GM12878 (cell line): ENCODE data around the gene PSMD13. TPM values are rescaled to one million over a fixed set of nuclear protein-coding genes. Genes with fewer than 3 reads are reported as not detected.

ENCODE experiments used
- ATAC-seq: fragments of 200-7000 bp; cut with Tn5 transposase; 3 replicates; pipeline ENCODE4 v1.9.1; 2020; ENCODE audit warnings: mild to moderate bottlenecking, moderate library complexity
- BruUV-seq: library from RNA; stranded (reverse); fragments of 400-500 nt; replicated peaks from 2 replicates; lab custom pipeline; 2021; lab: Mats Ljungman, UMichigan
- CTCF ChIA-PET: fragments of 300-600 bp; sonication (Branson Sonifier 250); formaldehyde crosslinking; extraction: SDS; loops from one replicate; lab custom pipeline; 2021; ENCODE audit warnings: inconsistent platforms; lab: Yijun Ruan, JAX
- POLR2A ChIA-PET: fragments of 350-600 bp; formaldehyde crosslinking; extraction: SDS; loops from one replicate; lab custom pipeline; 2021; ENCODE audit warnings: inconsistent platforms; lab: Charles Lee
- RAD21 ChIA-PET: fragments of 300-600 bp; sonication (Branson Sonifier 250); formaldehyde crosslinking; loops from one replicate; lab custom pipeline; 2023; ENCODE audit warnings: antibody characterized with exemption; ENCODE audit not compliant: unreplicated experiment; lab: Charles Lee
- SMC1A ChIA-PET: fragments of 300-600 bp; sonication (Branson Sonifier 250); formaldehyde crosslinking; loops from one replicate; lab custom pipeline; 2023; ENCODE audit not compliant: unreplicated experiment, uncharacterized antibody; lab: Charles Lee
- DNase-seq: peaks from one replicate; pipeline ENCODE4 v3.0.0-alpha.2; 2011; ENCODE audit warnings: low read depth, low spot score
- FAIRE-seq: peaks from 3 replicates; lab custom pipeline; 2011; peaks lifted over from hg19 to GRCh38; lab: Jason Lieb, UNC
- H2AFZ ChIP-seq: 2 replicates; pipeline ENCODE4 v1.6.0; 2011; ENCODE audit warnings: low read depth, low read length, control low read depth; ENCODE audit not compliant: control insufficient read depth
- H3K27ac ChIP-seq: 2 replicates; pipeline ENCODE4 v1.5.1; 2011; ENCODE audit warnings: control low read depth; ENCODE audit not compliant: control insufficient read depth, insufficient read depth
- H3K27me3 ChIP-seq, 2 experiments: replicated peaks in 1 of 2; 2 replicates each; pipeline versions ENCODE4 v1.6.0 to v1.6.1; 2011; ENCODE audit warnings: low read length in 1 of 2; ENCODE audit not compliant: control insufficient read depth in 2 of 2, insufficient read depth in 2 of 2
- H3K36me3 ChIP-seq, 2 experiments: 2 replicates each; pipeline ENCODE4 v1.5.1; 2011; ENCODE audit warnings: low read length in 1 of 2; ENCODE audit not compliant: control insufficient read depth in 2 of 2, insufficient read depth in 2 of 2
- H3K4me1 ChIP-seq: 2 replicates; pipeline ENCODE4 v1.6.1; 2011; ENCODE audit warnings: mild to moderate bottlenecking, low read length, moderate library complexity, mixed read lengths; ENCODE audit not compliant: control insufficient read depth, insufficient read depth
- H3K4me2 ChIP-seq: 2 replicates; pipeline ENCODE4 v1.6.0; 2011; ENCODE audit warnings: control low read depth; ENCODE audit not compliant: control insufficient read depth, insufficient read depth
- H3K4me3 ChIP-seq: fragments of 200-600 bp; sonication (generic); 2 replicates; pipeline ENCODE4 v1.5.1; 2016
- H3K79me2 ChIP-seq: 2 replicates; pipeline ENCODE4 v1.6.0; 2011; ENCODE audit warnings: low read length; ENCODE audit not compliant: control insufficient read depth, insufficient read depth
- H3K9ac ChIP-seq: 2 replicates; pipeline ENCODE4 v1.8.0; 2011; ENCODE audit warnings: low read length, control low read depth, mixed read lengths; ENCODE audit not compliant: control insufficient read depth, insufficient read depth
- H3K9me3 ChIP-seq: replicated peaks from 3 replicates; pipeline ENCODE4 v1.5.1; 2011; ENCODE audit warnings: mild to moderate bottlenecking, low read length; ENCODE audit not compliant: control insufficient read depth, insufficient read depth
- H4K20me1 ChIP-seq: 2 replicates; pipeline ENCODE4 v1.6.0; 2011; ENCODE audit not compliant: control insufficient read depth, insufficient read depth
- ASH2L ChIP-seq: fragments of 300-600, 200-600 bp; sonication (generic); IDR thresholded peaks from 2 replicates; pipeline ENCODE4 v1.6.1; 2017; ENCODE audit warnings: low read depth, mild to moderate bottlenecking, borderline replicate concordance
- ATF7 ChIP-seq: fragments of 450-650 bp; IDR thresholded peaks from 2 replicates; pipeline ENCODE4 v1.6.1; 2016; ENCODE audit warnings: low read depth, mild to moderate bottlenecking
- BCL11A ChIP-seq: IDR thresholded peaks from 2 replicates; pipeline ENCODE4 v1.6.1; 2011; ENCODE audit warnings: low read depth, low read length
- BHLHE40 ChIP-seq, 2 experiments: fragments of 450-650 bp in 1 of 2; IDR thresholded peaks; 2 replicates each; pipeline ENCODE4 v1.6.1; 2011 to 2017; ENCODE audit warnings: low read depth in 2 of 2, borderline replicate concordance in 1 of 2, improper control_type of control experiment in 1 of 2, low read length in 1 of 2, mild to moderate bottlenecking in 1 of 2
- CBFB ChIP-seq: IDR thresholded peaks from 2 replicates; pipeline ENCODE4 v1.6.1; 2016; ENCODE audit warnings: antibody characterized with exemption, low read depth
- CHD2 ChIP-seq: IDR thresholded peaks from 2 replicates; pipeline ENCODE4 v1.6.1; 2011; ENCODE audit warnings: low read depth, low read length, improper control_type of control experiment, borderline replicate concordance
- CREB1 ChIP-seq: IDR thresholded peaks from 2 replicates; pipeline ENCODE4 v1.6.1; 2012; ENCODE audit warnings: low read depth, mild to moderate bottlenecking, inconsistent platforms
- IKZF1 ChIP-seq: fragments of 450-650 bp; conservative IDR thresholded peaks from 2 replicates; pipeline ENCODE4 v1.6.1; 2017; ENCODE audit warnings: antibody characterized with exemption, mild to moderate bottlenecking
- KAT2A ChIP-seq: conservative IDR thresholded peaks from 2 replicates; pipeline ENCODE4 v1.6.1; 2011; ENCODE audit warnings: low read depth, low read length; ENCODE audit not compliant: control insufficient read depth
- MYC ChIP-seq: IDR thresholded peaks from 2 replicates; pipeline ENCODE4 v1.6.1; 2011; ENCODE audit warnings: mild to moderate bottlenecking, low read length, moderate library complexity, inconsistent platforms; ENCODE audit not compliant: insufficient read depth, insufficient replicate concordance, insufficient read length, severe bottlenecking
- PRDM15 ChIP-seq: fragments of 450-650 bp; formaldehyde crosslinking; IDR thresholded peaks from 2 replicates; pipeline ENCODE4 v1.4.0; 2020; ENCODE audit warnings: mild to moderate bottlenecking, moderate library complexity
- WRNIP1 ChIP-seq: IDR thresholded peaks from 2 replicates; pipeline ENCODE4 v1.6.1; 2011; ENCODE audit warnings: low read depth, low read length, improper control_type of control experiment, borderline replicate concordance
- ZBTB40 ChIP-seq: fragments of 450-650 bp; IDR thresholded peaks from 2 replicates; pipeline ENCODE4 v1.6.1; 2016; ENCODE audit warnings: mild to moderate bottlenecking, moderate library complexity, borderline replicate concordance
- ZNF207 ChIP-seq: fragments of 450-650 bp; IDR thresholded peaks from 2 replicates; pipeline ENCODE4 v1.6.1; 2014; ENCODE audit warnings: antibody characterized with exemption, mild to moderate bottlenecking, borderline replicate concordance
- WGBS: methylation state at CpG from one replicate; pipeline ENCODE4 v1.1.6; 2016; ENCODE audit warnings: low lambda C conversion rate; ENCODE audit not compliant: insufficient replicate concordance, insufficient coverage; ENCODE audit errors: missing lambda C conversion rate; 5-methylcytosine and 5-hydroxymethylcytosine counted together
- in situ Hi-C: fragments of 300-500 bp; cut with MboI; formaldehyde crosslinking; loops from 9 replicates; pipeline ENCODE4 v1.14.3; 2018; ENCODE audit warnings: mixed read lengths
- intact Hi-C: fragments of 100-400 bp; cut with micrococcal nuclease; formaldehyde crosslinking; loops from one replicate; pipeline ENCODE4 v1.14.2; 2022; ENCODE audit not compliant: unreplicated experiment
- polyA plus RNA-seq, 11 experiments: library from polyadenylated mRNA; depleted of rRNA in 4 of 11; unstranded in 6 of 11; stranded (reverse) in 5 of 11; fragments of >200 nt; fragmentation: Nextera tagmentation in 4 of 11; fragmentation: Illumina TruSeq in 1 of 11; extraction: Ambion mirVana in 4 of 11; extraction: Trizol in 1 of 11; gene quantifications; 1 replicate in 1 of 11; 2 replicates in 10 of 11; pipeline versions ENCODE4 v1.2.1 to v1.2.3, GENCODE V29; 2011 to 2016; ENCODE audit warnings: inconsistent platforms in 2 of 11, missing spikeins in 2 of 11, low read depth in 1 of 11
- total RNA-seq, 4 experiments: library from RNA; depleted of rRNA in 3 of 4; stranded (reverse); fragments of >200 nt in 3 of 4; fragmentation: Illumina TruSeq in 1 of 4; extraction: Trizol in 1 of 4; gene quantifications; 2 replicates each; pipeline versions ENCODE4 v1.2.1 to v1.2.3, GENCODE V29; 2013 to 2021

PSMD13 gene
- total and polyA plus RNA-seq, 10 of the 15 experiments (the other 5 are each of a cell fraction or from before 2014, with no cell fraction given): 141 to 303 (median 177) TPM

DNA sequence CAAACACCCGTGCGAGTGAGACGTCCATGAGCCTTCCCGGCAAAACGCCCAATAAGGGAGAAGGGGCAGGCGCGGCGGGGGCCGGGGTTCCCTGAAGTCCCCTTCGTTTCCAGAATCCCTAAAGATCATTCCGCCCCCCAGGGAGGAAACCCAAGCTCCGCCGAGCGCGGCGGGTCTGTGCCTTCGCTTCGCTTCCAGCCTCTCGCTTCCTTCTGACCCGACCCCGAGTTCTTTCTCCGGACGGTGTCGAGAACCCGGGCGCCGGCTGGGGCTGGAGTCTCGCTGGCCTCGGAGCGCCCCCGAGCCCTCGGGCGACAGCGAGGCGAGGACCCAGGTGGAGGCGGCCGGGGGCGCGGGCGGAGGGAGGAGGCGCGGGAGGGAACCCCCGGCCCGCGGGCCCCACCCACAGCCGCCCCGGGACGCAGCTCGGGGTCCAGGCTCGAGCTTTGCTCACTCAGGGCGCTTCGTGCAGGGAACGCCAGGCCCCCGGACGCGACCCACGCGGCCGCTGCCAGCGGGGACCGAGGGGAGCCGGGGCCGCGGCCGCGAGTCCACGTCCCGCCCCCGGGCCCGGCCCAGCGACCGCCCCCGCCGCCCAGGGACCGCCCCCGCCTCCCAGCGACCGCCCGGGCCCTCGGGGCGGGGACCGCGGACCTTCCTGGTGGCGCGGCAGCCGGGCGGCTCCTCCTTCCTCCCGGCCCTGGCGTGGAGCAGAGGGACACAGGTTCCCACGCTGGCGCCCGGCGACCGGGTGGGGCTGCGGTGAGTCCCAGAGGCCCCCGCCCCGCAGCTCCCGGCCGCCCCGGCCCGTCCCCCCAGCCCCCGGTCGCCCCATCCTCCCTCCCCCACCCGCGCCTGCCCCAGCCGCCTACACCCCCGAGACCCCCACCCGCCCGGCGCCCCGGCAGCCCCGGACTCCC, 52.0 kb downstream of the PSMD13 start, which contains the start of gene PGGHG:
Gene PGGHG (plus strand): TSS at position 649 of the 920 bp plus-strand sequence. CDS start 691 bp downstream, outside the sequence.
- no TSS peak for BruUV-seq
- ATAC-seq (peak; percentile 89), FAIRE-seq (no peak), DNase-seq (no peak)
- Histone ChIP-seq H3K9ac (peak within 1 kb of the TSS; percentile 64), H4K20me1 (no peaks in the 10 kb centered on the region), H3K79me2 (no peaks in the 10 kb centered on the region), H3K4me2 (peak within 1 kb of the TSS; percentile 99), H3K27ac (no peak within 1 kb of the TSS), H2AFZ (peak within 1 kb of the TSS; percentile 55), H3K4me3 (peak within 1 kb of the TSS; percentile 81), H3K4me1 (peaks cover 8% of the 10 kb centered on the region; the same call in 1 of the 2 replicates), H3K27me3 (peaks cover 1 to 2% of the 10 kb centered on the region in 2 experiments; a peak in 3 of 4 replicates), H3K36me3 (no peaks in the 10 kb centered on the region), H3K9me3 (no peaks in the 10 kb centered on the region)
- intact Hi-C loops: no loop called here
- RAD21 ChIA-PET: interaction anchor here (1.0 to 1.4 kb wide), 3 partner anchors 20 to 67 kb away, joined by 3 to 4 read pairs (median 3); no protein-coding TSS in a partner anchor
- CTCF ChIA-PET: interaction anchor here (1.2 to 1.8 kb wide), 4 partner anchors 12 to 39 kb away, joined by 3 to 9 read pairs (median 6); no protein-coding TSS in a partner anchor
- POLR2A ChIA-PET: interaction anchor here (0.6 to 3.5 kb wide), 5 partner anchors 21 to 82 kb away, joined by 3 to 10 read pairs (median 4); partner anchors contain the start of gene BET1L
- SMC1A ChIA-PET: interaction anchor here (0.6 kb wide), 1 partner anchor 17 kb away, joined by 3 read pairs; no protein-coding TSS in a partner anchor
- in situ Hi-C loops: no loop called here
- WGBS: 4% methylated on average over 36 of the region's 112 CpGs
- TF ChIP-seq PRDM15 (CRISPR knock-in tag) (no peak), KAT2A (no peak), ASH2L (no peak), CREB1 (no peak), WRNIP1 (no peak), BHLHE40 (IDR thresholded peaks at IDR 0.05; ENCODE audit: borderline replicate concordance in 1 of 2, low read depth in 2 of 2, low read length in 1 of 2) (no peak; a peak in 1 of 4 replicates), BCL11A (no peak), ZNF207 (no peak), CHD2 (no peak), MYC (no peak), ATF7 (no peak), ZBTB40 (0 out of 2 replicates have a peak, but pooled peaks have one; percentile 15), IKZF1 (peak; percentile 73), CBFB (no peak)
